ENCODE results near the gene PDE6A.

Gene PDE6A

DNA sequence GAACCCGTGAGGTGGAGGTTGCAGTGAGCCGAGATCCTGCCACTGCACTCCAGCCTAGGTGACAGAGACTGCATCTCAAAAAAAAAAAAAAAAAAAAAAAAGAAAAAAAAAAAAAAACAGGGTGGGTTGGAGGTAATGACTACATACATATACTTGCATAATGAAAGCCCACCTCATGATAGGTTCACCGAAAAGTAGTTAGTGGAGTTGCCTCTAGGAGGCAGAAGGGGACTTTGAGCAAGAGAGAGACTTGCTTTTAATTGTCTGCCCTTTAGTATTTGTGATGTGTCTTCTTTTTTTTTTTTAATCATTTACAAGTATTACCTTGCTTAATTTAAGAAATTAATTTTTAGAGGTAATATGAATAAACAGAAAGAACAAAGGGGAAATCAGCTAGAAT, 114.6 kb downstream of the PDE6A start:
- TF ChIP-seq, protein P1, sequence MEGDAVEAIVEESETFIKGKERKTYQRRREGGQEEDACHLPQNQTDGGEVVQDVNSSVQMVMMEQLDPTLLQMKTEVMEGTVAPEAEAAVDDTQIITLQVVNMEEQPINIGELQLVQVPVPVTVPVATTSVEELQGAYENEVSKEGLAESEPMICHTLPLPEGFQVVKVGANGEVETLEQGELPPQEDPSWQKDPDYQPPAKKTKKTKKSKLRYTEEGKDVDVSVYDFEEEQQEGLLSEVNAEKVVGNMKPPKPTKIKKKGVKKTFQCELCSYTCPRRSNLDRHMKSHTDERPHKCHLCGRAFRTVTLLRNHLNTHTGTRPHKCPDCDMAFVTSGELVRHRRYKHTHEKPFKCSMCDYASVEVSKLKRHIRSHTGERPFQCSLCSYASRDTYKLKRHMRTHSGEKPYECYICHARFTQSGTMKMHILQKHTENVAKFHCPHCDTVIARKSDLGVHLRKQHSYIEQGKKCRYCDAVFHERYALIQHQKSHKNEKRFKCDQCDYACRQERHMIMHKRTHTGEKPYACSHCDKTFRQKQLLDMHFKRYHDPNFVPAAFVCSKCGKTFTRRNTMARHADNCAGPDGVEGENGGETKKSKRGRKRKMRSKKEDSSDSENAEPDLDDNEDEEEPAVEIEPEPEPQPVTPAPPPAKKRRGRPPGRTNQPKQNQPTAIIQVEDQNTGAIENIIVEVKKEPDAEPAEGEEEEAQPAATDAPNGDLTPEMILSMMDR (IDR thresholded peaks at IDR 0.05; ENCODE audit: low read depth, low read length, missing control alignments): peak; percentile 9
- no peak for DNase-seq (ENCODE audit: extremely low read depth, low read depth)
- H3K4me3 ChIP-seq (replicated peaks; ENCODE audit: low read depth, low read length): no peak overlapping the region

DNA sequence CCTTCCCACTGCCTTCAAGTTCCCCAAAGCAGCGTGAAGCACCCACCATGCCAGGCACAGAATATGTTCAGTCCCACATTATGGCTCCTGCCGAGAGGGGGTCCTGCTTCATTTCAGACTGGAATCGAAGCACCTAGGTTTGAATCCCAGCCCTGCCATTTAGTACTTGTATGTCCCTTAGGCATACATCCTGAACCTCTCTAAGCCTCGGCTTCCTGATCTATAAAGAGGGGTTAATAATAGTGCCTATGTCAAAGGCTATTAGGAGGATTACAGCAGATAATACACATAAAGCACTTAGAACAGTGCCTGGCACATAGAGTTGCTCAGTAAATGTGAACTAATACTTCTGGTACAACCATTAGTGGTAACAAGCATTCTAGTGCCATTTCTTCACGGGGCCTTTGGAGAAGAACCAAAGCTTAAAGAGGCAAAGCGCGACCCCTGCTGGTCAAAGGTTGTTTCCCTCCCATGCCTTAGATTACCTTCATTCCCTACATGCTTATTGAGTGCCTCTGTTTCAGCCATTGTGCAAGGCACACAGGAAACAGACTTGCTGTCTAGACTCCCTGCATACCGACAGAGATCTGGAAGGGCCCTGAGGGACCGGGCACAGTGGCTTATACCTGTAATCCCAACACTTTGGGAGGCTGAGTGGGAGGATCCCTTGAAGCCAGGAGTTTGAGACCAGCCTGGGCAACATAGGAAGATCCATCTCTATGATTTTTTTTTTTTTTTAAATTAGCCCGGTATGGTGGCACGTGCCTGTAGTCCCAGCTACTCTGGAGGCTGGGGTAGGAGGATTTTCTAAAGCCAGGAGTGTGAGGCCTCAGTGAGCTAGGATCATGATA, 116.2 kb downstream of the PDE6A start:
- DNase-seq (ENCODE audit: extremely low read depth, low read depth): peak; percentile 81
- TF ChIP-seq, protein P1 (IDR thresholded peaks at IDR 0.05; ENCODE audit: low read depth, low read length, missing control alignments): peak; percentile 88
- no peak overlapping the region for H3K4me3 ChIP-seq (replicated peaks; ENCODE audit: low read depth, low read length)

DNA sequence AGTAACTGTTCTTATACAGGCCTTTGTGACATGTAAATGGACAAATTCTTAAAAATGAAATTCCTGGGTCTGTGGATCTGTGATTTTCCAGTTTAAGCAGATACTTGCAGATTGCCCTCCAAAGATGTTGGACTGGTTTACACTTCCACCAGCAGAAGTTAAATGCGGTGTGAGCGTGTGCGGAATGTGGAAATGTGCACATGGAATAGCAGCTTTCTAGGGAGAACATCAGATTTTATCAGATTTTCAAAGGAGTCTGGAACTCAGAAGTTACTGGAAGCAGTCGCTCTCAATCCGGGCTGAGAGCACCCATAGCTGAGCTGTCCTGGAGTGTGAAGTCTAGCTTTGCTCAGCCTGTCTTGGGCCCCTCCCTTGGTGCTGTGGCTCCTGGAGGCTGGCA, 117.0 kb downstream of the PDE6A start:
- no peak overlapping the region for H3K4me3 ChIP-seq (replicated peaks; ENCODE audit: low read depth, low read length)
- DNase-seq (ENCODE audit: extremely low read depth, low read depth): no peak
- TF ChIP-seq, protein P1 (IDR thresholded peaks at IDR 0.05; ENCODE audit: low read depth, low read length, missing control alignments): no peak

DNA sequence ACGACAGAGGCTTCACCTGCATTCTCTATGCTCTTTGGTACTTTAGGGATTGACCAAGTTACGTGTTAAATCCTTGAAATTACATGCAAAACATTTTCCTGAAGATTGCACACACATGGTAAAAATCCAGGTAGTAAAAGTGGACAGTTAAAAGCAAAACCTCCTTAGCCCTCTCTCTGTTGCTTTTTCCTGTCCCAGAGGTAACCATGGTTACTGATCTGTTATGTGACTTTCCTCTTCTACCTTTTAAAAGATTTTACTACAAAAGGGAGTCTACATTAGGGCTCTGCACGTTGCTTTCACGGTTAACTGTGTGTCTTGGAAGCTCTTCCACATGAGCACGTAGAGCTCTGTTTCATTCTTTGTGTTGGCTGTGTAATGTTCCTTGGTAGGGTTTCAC, 117.5 kb downstream of the PDE6A start:
- TF ChIP-seq, protein P1 (IDR thresholded peaks at IDR 0.05; ENCODE audit: low read depth, low read length, missing control alignments): no peak
- no peak overlapping the region for H3K4me3 ChIP-seq (replicated peaks; ENCODE audit: low read depth, low read length)
- no peak for DNase-seq (ENCODE audit: extremely low read depth, low read depth)

DNA sequence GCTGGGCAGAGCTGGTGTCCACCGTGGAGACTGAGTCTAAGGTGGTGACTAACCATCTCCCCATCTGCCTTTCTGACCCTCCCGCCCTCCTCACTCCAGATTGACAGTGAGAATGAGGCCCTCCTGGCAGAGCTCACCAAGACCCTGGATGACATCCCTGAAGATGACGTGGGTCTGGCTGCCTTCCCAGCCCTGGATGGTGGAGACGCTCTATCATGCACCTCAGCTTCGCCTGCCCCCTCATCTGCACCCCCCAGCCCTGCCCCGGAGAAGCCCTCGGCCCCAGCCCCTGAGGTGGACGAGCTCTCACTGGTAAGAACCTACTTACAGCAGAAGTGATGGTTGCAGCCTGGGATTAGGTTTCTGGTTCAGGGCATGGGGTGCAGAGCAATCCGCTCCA, 118.0 kb downstream of the PDE6A start:
- no peak overlapping the region for H3K4me3 ChIP-seq (replicated peaks; ENCODE audit: low read depth, low read length)
- TF ChIP-seq, protein P1 (IDR thresholded peaks at IDR 0.05; ENCODE audit: low read depth, low read length, missing control alignments): no peak
- no peak for DNase-seq (ENCODE audit: extremely low read depth, low read depth)

DNA sequence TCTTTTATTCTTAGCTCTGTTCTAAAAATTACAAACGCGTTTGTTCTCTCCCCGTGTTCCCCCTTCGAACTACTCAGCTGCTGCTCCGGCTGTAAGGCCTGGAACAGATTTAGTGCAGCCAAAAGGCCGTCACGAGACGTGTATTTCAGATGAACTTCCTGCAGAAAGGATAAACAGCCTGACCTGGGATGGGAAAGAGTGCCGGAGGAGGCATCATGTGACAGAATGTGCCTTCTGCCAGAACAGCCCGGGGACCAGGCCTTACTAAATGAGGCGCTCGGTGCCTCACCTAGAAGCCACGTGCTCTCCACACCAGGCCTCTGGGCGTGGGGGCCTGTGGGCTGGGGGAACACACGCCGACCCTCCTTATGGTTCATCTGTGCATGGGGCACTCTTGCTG, 119.7 kb downstream of the PDE6A start:
- DNase-seq (ENCODE audit: extremely low read depth, low read depth): no peak
- no peak overlapping the region for H3K4me3 ChIP-seq (replicated peaks; ENCODE audit: low read depth, low read length)
- TF ChIP-seq, protein P1 (IDR thresholded peaks at IDR 0.05; ENCODE audit: low read depth, low read length, missing control alignments): no peak
